Nephron progenitor cell (in vitro differentiated cells): ENCODE results near the gene EIPR1.

Experiments
- DNase-seq: peaks from one replicate; pipeline ENCODE4 v3.0.0; 2021
- H3K27ac Mint-ChIP-seq: 2 replicates; pipeline ENCODE4 v1.8.0; 2021; ENCODE audit warnings: mild to moderate bottlenecking, moderate library complexity, mixed read lengths
- H3K27me3 Mint-ChIP-seq: 2 replicates; pipeline ENCODE4 v1.8.0; 2021; ENCODE audit warnings: mild to moderate bottlenecking, low read depth, mixed read lengths; ENCODE audit not compliant: poor library complexity
- H3K36me3 Mint-ChIP-seq: 2 replicates; pipeline ENCODE4 v1.8.0; 2021; ENCODE audit warnings: low read depth, mixed read lengths
- H3K4me1 Mint-ChIP-seq: 2 replicates; pipeline ENCODE4 v1.8.0; 2021; ENCODE audit warnings: mixed read lengths
- H3K4me3 Mint-ChIP-seq: 2 replicates; pipeline ENCODE4 v1.8.0; 2021; ENCODE audit warnings: mild to moderate bottlenecking, moderate library complexity, mixed read lengths
- H3K9me3 Mint-ChIP-seq: 2 replicates; pipeline ENCODE4 v1.8.0; 2021; ENCODE audit warnings: mild to moderate bottlenecking, moderate library complexity, mixed read lengths
- TF ChIP-seq, protein P1 (sequence below): fragments of 200-600 bp; sonication (generic); IDR thresholded peaks from 2 replicates; pipeline ENCODE4 v1.5.0; 2021; ENCODE audit warnings: antibody characterized with exemption

EIPR1 gene

DNA sequence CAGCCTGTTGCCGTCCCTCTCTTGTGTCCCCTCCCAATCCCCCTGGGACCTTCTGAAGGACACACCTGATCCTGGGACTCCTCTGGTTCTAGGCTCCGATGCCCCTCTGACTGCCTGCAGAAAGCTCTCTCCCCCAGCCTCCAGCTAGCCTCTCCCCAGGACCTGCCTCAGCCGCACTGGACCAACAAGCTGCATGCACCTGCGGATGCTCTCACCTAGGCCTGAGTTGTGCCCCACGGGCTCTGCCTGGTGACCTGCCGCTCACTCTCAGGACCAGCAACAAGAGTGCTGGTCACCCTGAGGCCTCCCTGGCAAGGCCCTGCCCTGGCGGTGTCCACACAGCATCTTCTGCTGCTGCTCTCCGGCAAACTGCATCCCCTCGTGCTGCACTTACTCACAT is 63.0 kb downstream of the EIPR1 start:
- Mint-ChIP-seq H3K9me3 (peaks cover 11% of the 10 kb centered on the region), H3K4me1 (peaks cover 25% of the 10 kb centered on the region), H3K27ac (no peak overlapping the region), H3K36me3 (peaks cover 49% of the 10 kb centered on the region), H3K27me3 (peaks cover 8% of the 10 kb centered on the region), H3K4me3 (no peak overlapping the region)
- DNase-seq, result no peak
- TF ChIP-seq, protein P1, sequence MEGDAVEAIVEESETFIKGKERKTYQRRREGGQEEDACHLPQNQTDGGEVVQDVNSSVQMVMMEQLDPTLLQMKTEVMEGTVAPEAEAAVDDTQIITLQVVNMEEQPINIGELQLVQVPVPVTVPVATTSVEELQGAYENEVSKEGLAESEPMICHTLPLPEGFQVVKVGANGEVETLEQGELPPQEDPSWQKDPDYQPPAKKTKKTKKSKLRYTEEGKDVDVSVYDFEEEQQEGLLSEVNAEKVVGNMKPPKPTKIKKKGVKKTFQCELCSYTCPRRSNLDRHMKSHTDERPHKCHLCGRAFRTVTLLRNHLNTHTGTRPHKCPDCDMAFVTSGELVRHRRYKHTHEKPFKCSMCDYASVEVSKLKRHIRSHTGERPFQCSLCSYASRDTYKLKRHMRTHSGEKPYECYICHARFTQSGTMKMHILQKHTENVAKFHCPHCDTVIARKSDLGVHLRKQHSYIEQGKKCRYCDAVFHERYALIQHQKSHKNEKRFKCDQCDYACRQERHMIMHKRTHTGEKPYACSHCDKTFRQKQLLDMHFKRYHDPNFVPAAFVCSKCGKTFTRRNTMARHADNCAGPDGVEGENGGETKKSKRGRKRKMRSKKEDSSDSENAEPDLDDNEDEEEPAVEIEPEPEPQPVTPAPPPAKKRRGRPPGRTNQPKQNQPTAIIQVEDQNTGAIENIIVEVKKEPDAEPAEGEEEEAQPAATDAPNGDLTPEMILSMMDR, result no peak

DNA sequence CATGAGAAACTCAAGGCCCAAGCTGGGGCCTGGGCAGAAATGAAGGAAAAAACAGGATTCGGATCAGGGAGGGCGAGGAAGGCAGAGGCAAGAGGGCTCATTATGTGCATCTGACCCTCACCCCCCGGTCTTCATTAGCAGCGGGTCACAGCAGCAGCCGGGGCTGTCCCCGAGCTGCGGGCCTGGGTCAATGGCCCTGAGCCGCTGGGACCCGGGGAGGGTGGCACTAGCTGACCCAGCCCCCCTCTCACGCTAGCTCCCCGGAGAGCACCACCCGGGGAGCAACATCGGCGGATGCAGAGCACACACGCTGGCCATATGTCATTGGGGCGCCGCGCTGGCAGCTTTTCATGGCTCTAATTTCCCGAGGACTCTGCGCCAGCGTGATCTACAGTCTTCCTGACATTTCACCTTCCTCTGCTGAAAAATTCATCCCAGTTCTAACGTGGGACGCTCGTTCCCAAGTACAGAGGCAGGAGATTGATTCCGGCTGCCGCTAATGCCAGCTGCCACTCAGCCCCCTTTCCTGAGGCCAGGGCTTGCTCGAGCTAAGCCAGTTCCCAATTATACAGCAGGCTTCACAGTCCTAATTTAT is 63.7 kb downstream of the EIPR1 start:
- no peak overlapping the region for H3K4me3 Mint-ChIP-seq
- H3K36me3 Mint-ChIP-seq, result peaks cover 52% of the 10 kb centered on the region
- H3K27me3 Mint-ChIP-seq, result peaks cover 8% of the 10 kb centered on the region
- H3K4me1 Mint-ChIP-seq, result peaks cover 33% of the 10 kb centered on the region
- H3K27ac Mint-ChIP-seq, result peak overlapping the region; percentile 98
- H3K9me3 Mint-ChIP-seq, result peaks cover 17% of the 10 kb centered on the region
- DNase-seq, result peak; percentile 28
- TF ChIP-seq, protein P1, result no peak

DNA sequence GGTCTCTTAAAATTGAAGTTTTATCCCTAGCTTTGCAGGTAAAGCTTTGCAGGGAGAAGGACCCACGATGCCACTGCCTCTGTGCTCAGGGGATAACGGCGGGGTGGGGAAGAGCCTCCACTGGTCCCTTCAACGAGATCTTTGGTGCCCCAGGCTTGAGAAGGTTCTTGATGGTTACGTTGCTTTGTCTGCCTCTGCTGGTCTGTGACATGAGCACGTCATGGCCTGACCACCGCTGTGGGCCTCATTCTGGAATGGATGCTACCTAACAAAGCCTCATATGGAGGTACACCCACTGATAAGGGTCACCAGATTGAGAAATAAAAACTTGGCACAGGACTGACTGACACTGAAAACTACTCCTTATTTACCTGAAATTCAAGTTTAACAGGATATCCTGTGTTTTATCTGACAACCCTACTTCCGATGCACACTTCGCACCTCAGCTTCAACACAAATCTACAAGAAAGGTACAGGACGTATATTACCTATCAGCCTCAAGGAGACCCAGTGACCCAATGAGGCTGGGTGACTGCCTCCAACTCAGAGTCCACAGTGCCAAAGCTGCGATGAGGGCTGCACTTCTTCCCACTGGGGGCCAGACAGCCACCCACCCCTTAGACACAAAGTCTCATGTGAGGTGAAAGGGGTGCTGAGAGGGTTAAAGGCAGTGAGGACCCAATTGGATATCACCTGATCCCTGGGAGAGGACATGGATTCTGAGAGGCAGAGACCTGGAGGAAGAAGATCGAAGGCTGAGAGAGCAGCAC is 64.9 kb downstream of the EIPR1 start:
- no peak for DNase-seq
- Mint-ChIP-seq H3K9me3 (peaks cover 17% of the 10 kb centered on the region), H3K36me3 (peaks cover 48% of the 10 kb centered on the region), H3K27me3 (peaks cover 8% of the 10 kb centered on the region), H3K27ac (no peak overlapping the region), H3K4me3 (no peak overlapping the region), H3K4me1 (peaks cover 34% of the 10 kb centered on the region)
- TF ChIP-seq, protein P1, result no peak

DNA sequence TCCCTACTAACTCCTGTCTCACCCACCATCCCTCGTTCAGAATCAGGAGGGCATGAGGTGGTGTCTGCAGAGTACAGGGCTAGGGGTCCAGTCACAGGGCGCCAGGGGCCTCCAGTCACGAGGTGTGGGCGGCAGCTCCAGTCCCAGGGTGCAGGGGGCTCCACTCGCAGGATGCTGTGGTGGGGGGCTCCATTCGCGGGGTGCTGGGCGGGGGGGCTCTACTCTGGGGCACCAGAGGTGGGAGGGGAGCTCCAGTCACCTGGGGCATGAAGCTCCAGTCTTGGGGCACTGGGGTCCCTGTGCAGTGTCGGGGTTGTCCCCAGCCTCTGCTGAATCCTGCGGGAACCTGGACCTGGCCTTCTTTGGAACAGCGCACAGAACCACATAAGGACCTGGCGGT is 66.0 kb downstream of the EIPR1 start:
- H3K36me3 Mint-ChIP-seq, result peaks cover 39% of the 10 kb centered on the region
- TF ChIP-seq, protein P1, result no peak

DNA sequence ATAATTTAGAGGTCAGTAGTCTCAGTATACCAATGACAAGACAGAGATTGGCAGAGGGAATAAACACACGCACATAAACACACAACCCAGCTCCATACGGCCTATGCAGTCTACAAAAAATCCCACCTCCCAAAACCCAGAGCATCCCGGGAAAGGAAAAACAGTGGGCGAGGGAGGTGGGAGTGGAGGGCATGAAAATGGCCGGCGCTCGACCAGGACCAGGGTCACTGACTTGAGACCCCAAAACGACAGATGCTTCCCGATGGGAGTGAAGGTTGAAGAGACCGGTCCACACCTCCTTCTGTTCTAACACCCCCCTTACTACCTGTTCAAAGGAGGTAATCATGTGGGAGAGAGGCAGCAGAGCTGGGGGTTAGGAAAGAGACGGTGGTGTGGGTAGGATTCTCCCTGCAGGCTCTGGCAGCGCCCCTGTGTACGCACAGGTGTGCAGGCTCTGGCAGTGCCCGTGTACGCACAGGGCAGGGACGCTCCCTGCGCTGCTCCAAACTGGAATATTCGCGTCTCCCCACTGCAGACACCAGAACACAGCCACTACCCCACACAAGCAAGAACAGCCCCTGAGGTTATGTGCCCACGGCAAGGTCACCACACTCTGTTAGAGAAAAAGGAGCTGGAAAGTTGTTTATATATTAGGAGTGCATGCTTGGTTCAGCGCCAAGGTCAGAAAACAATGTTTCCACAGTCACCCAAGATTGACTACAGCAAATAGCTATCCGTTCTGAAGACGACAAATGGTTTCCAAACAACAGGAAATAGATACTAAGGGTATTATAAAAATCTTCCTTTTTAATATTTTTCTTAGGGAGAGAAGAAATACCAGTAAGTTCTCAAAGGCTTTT is 67.9 kb downstream of the EIPR1 start:
- H3K4me3 Mint-ChIP-seq, result no peak overlapping the region
- H3K27me3 Mint-ChIP-seq, result peaks cover 13% of the 10 kb centered on the region
- peaks cover 33% of the 10 kb centered on the region for H3K4me1 Mint-ChIP-seq
- TF ChIP-seq, protein P1, result no peak
- DNase-seq, result no peak
- H3K36me3 Mint-ChIP-seq, result peaks cover 42% of the 10 kb centered on the region
- H3K27ac Mint-ChIP-seq, result no peak overlapping the region
- peaks cover 17% of the 10 kb centered on the region for H3K9me3 Mint-ChIP-seq

More for the DNA sequence above, 66.0 kb downstream of the EIPR1 start:
- Mint-ChIP-seq H3K9me3 (peaks cover 17% of the 10 kb centered on the region), H3K4me3 (no peak overlapping the region), H3K4me1 (peaks cover 34% of the 10 kb centered on the region), H3K27ac (no peak overlapping the region), H3K27me3 (peaks cover 8% of the 10 kb centered on the region)
- no peak for DNase-seq
